Mammary epithelial cell (primary cell): Measurements from ENCODE around the gene IQCE.

Experiments used
- EZH2 ChIP-seq: IDR thresholded peaks from 2 replicates; pipeline ENCODE4 v1.6.1; 2012; ENCODE audit warnings: low read length, inconsistent platforms, borderline replicate concordance
- TF ChIP-seq, protein P1 (sequence below), 2 donors: IDR thresholded peaks in 1 of 2; conservative IDR thresholded peaks in 1 of 2; 2 replicates each; pipeline ENCODE4 v1.5.1; 2011 to 2012; ENCODE audit warnings: inconsistent platforms in 2 of 2, low read length in 2 of 2, mild to moderate bottlenecking in 2 of 2, control low read depth in 1 of 2, low read depth in 1 of 2; ENCODE audit not compliant: insufficient read depth in 1 of 2; ENCODE audit errors: extremely low read depth in 1 of 2

DNA sequence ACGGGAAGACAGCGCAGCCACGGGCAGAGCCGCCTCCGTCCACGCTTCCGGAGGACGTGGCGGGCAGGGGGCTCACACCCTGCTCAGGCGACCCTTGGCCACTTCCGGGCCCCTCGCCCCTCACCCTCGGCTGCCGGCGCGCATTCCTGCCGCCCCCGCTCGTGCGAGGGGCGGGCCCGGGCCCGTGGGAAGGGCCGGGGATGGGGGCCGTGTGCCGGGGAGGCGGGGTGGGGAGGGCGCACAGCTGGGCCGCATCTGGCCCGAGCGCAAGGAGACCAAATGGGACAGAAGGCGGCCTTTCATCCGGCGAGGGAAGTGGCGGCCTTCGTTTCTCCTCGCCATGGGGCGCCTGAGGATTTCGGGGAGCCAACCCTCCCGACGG, 40.1 kb upstream of the IQCE start:
- TF ChIP-seq, protein P1, sequence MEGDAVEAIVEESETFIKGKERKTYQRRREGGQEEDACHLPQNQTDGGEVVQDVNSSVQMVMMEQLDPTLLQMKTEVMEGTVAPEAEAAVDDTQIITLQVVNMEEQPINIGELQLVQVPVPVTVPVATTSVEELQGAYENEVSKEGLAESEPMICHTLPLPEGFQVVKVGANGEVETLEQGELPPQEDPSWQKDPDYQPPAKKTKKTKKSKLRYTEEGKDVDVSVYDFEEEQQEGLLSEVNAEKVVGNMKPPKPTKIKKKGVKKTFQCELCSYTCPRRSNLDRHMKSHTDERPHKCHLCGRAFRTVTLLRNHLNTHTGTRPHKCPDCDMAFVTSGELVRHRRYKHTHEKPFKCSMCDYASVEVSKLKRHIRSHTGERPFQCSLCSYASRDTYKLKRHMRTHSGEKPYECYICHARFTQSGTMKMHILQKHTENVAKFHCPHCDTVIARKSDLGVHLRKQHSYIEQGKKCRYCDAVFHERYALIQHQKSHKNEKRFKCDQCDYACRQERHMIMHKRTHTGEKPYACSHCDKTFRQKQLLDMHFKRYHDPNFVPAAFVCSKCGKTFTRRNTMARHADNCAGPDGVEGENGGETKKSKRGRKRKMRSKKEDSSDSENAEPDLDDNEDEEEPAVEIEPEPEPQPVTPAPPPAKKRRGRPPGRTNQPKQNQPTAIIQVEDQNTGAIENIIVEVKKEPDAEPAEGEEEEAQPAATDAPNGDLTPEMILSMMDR (conservative IDR thresholded peaks at IDR 0.05 in 1 of 2, IDR thresholded peaks at IDR 0.05 in 1 of 2; ENCODE audit: extremely low read depth in 1 of 2, insufficient read depth in 1 of 2, low read depth in 1 of 2, low read length in 2 of 2): no peak
- TF ChIP-seq EZH2: no peak
